ENCODE results near the gene NMU. TPM values are rescaled to one million over a fixed set of nuclear protein-coding genes. Genes with fewer than 3 reads are reported as not detected.

The NMU gene
- polyA plus RNA-seq, 2 of the 4 experiments (the other 2 are of a cell fraction) = 0.13 to 0.45 TPM

GRCh38 chr4:55561889-55562288 lies 74.2 kb downstream of the NMU start (continued):
- TF ChIP-seq, protein P1, sequence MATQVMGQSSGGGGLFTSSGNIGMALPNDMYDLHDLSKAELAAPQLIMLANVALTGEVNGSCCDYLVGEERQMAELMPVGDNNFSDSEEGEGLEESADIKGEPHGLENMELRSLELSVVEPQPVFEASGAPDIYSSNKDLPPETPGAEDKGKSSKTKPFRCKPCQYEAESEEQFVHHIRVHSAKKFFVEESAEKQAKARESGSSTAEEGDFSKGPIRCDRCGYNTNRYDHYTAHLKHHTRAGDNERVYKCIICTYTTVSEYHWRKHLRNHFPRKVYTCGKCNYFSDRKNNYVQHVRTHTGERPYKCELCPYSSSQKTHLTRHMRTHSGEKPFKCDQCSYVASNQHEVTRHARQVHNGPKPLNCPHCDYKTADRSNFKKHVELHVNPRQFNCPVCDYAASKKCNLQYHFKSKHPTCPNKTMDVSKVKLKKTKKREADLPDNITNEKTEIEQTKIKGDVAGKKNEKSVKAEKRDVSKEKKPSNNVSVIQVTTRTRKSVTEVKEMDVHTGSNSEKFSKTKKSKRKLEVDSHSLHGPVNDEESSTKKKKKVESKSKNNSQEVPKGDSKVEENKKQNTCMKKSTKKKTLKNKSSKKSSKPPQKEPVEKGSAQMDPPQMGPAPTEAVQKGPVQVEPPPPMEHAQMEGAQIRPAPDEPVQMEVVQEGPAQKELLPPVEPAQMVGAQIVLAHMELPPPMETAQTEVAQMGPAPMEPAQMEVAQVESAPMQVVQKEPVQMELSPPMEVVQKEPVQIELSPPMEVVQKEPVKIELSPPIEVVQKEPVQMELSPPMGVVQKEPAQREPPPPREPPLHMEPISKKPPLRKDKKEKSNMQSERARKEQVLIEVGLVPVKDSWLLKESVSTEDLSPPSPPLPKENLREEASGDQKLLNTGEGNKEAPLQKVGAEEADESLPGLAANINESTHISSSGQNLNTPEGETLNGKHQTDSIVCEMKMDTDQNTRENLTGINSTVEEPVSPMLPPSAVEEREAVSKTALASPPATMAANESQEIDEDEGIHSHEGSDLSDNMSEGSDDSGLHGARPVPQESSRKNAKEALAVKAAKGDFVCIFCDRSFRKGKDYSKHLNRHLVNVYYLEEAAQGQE (IDR thresholded peaks at IDR 0.05) = no peak
- TF ChIP-seq ZC3H11A (IDR thresholded peaks at IDR 0.05) = no peak

DNA sequence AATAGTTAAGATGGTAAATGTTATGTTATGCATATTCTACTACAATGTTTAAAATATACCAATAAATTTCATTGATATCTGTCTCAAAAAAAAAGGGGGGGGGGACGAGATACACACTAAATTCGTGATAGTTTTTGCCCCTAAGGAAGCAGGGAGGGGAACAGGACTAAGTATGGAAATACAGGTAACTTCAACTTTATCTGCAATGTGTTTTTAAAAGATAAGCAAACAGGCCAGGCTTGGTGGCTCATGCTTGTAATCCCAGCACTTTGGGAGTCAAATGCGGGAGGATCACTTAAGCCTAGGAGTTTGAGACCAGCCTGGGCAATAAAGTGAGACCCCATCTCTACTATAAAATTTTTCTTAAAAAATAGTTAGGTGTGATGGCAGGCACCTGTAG lies 76.0 kb downstream of the NMU start:
- no peaks in the 10 kb centered on the region for H3K9me3 ChIP-seq
- POLR2A ChIA-PET = no interaction called here
- H3K4me1 ChIP-seq = no peaks in the 10 kb centered on the region
- H3K4me2 ChIP-seq = no peak overlapping the region
- no peak for ATAC-seq
- DNase-seq (ENCODE audit: low read depth in 1 of 2, low spot score in 1 of 2) = no peak
- WGBS (ENCODE audit: missing lambda C conversion rate) = 35% methylated on average over 3 of the region's 3 CpGs
- no peak overlapping the region for H3K4me3 ChIP-seq
- H3K27ac ChIP-seq = no peak overlapping the region
- CTCF ChIA-PET = no interaction called here
- no peak for FAIRE-seq
- TF ChIP-seq JUN (IDR thresholded peaks at IDR 0.05) (no peak), ZC3H11A (IDR thresholded peaks at IDR 0.05) (no peak), E2F6 (IDR thresholded peaks at IDR 0.05; ENCODE audit: borderline replicate concordance, low read depth) (no peak), HOXB13 (CRISPR knock-in tag; IDR thresholded peaks at IDR 0.05; ENCODE audit: low read depth) (no peak), POLR2AphosphoS2 (conservative IDR thresholded peaks at IDR 0.05; ENCODE audit: low read length) (no peak)

DNA sequence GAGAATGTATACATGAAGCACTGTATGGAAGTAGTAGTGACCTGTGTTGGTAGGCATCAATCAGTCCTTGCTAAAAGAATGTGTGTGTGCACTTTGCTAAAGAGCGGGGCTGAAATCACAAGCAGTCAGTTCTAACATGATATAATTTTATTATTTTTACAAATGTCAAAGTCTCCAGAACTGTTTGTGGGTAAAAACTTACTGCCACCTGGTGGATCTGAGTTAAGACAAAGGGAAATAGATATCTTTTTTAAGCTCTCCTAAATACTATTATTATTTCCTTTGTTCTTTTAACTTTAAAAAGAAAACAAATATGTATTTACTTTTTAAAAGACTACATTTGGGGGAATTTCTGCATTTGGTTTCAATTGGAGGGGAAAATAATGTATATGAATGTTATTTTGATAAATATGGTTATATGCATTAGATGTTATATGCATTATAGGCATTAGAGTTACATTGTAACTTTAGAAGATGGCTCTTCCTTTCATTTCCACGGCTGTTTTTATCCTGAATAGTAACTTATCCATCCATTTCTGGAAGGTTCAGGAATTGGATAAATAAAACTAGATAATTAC lies 81.6 kb downstream of the NMU start:
- 19% methylated on average over 2 of the region's 2 CpGs for WGBS (ENCODE audit: missing lambda C conversion rate)
- no peak overlapping the region for H3K27ac ChIP-seq
- ChIA-PET CTCF (interaction anchor here (0.7 to 1.5 kb wide), 7 partner anchors 10 to 117 kb away, joined by 3 to 6 read pairs (median 4); no protein-coding TSS in a partner anchor), POLR2A (no interaction called here)
- no peaks in the 10 kb centered on the region for H3K9me3 ChIP-seq
- peak; percentile 11 to 37 for DNase-seq (ENCODE audit: low read depth in 1 of 2, low spot score in 1 of 2)
- H3K4me1 ChIP-seq = no peaks in the 10 kb centered on the region
- no peak for FAIRE-seq
- H3K4me2 ChIP-seq = no peak overlapping the region
- TF ChIP-seq SMC3 (IDR thresholded peaks at IDR 0.05) = peak; percentile 56; the same call in 2 of the 3 replicates
- TF ChIP-seq CTCF (IDR thresholded peaks at IDR 0.05) = peak; percentile 47
- TF ChIP-seq GATA3 (IDR thresholded peaks at IDR 0.05; ENCODE audit: borderline replicate concordance) = no peak
- peak; percentile 54 to 57; a peak in 4 of 5 replicates for TF ChIP-seq RAD21 (conservative IDR thresholded peaks at IDR 0.05 in 1 of 2, IDR thresholded peaks at IDR 0.05 in 1 of 2)
- no peak overlapping the region for H3K4me3 ChIP-seq
- ATAC-seq = peak in 1 of 2 experiments; percentile 51; a peak in 2 of 6 replicates

GRCh38 chr4:55553441-55554201 lies 82.5 kb downstream of the NMU start:
- no peak for DNase-seq (ENCODE audit: low read depth in 1 of 2, low spot score in 1 of 2)
- no peak for TF ChIP-seq ZNF302 (CRISPR knock-in tag; IDR thresholded peaks at IDR 0.05)
- TF ChIP-seq HEYL (CRISPR knock-in tag; IDR thresholded peaks at IDR 0.05) = no peak
- TF ChIP-seq RARB (CRISPR knock-in tag; IDR thresholded peaks at IDR 0.05) = no peak
- no peak for TF ChIP-seq FOXS1 (CRISPR knock-in tag; IDR thresholded peaks at IDR 0.05)
- TF ChIP-seq HDAC2 (IDR thresholded peaks at IDR 0.05) = no peak
- TF ChIP-seq BCL3 (IDR thresholded peaks at IDR 0.05) = no peak
- no peak for TF ChIP-seq RAD21 (conservative IDR thresholded peaks at IDR 0.05 in 1 of 2, IDR thresholded peaks at IDR 0.05 in 1 of 2)
- no peak for TF ChIP-seq JUNB (IDR thresholded peaks at IDR 0.05)
- TF ChIP-seq ATOH8 (CRISPR knock-in tag; IDR thresholded peaks at IDR 0.05; ENCODE audit: low read depth) = no peak
- 71% methylated on average over 10 of the region's 10 CpGs for WGBS (ENCODE audit: missing lambda C conversion rate)
- POLR2A ChIA-PET = no interaction called here
- ATAC-seq = no peak
- CTCF ChIA-PET = interaction anchor here (1.1 to 1.6 kb wide), 5 partner anchors 12 to 111 kb away, joined by 4 to 6 read pairs (median 5); no protein-coding TSS in a partner anchor
- Histone ChIP-seq H3K9me3 (no peaks in the 10 kb centered on the region), H3K27ac (no peak overlapping the region), H3K4me2 (no peak overlapping the region), H3K4me3 (no peak overlapping the region), H3K4me1 (no peaks in the 10 kb centered on the region; the same call in 1 of the 3 replicates)
- no peak for FAIRE-seq

Measured in A549 (cell line).